PFSK-1 (cell line): ENCODE measurements around the gene IRX2.

Experiments
- FOXP2 ChIP-seq: optimal IDR thresholded peaks from 2 replicates; pipeline ENCODE3; 2011; ENCODE audit warnings: borderline replicate concordance, control low read depth, inconsistent platforms; ENCODE audit not compliant: insufficient read depth; ENCODE audit errors: extremely low read length, extremely low read depth
- POLR2AphosphoS5 ChIP-seq: IDR thresholded peaks from 2 replicates; pipeline ENCODE4 v1.6.1; 2012; ENCODE audit warnings: low read depth, mild to moderate bottlenecking, control low read depth, low read length, moderate library complexity
- SIN3A ChIP-seq: IDR thresholded peaks from 2 replicates; pipeline ENCODE4 v1.6.1; 2012; ENCODE audit warnings: mild to moderate bottlenecking, low read length, moderate library complexity, borderline replicate concordance; ENCODE audit not compliant: insufficient read depth
- TAF1 ChIP-seq: IDR thresholded peaks from 2 replicates; pipeline ENCODE4 v1.6.1; 2012; ENCODE audit warnings: low read length, control low read depth, borderline replicate concordance; ENCODE audit not compliant: insufficient read depth
- TF ChIP-seq, protein P1 (sequence below), 2 experiments: IDR thresholded peaks; 2 replicates each; pipeline versions ENCODE4 v1.6.1 to v1.8.0; 2011 to 2012; ENCODE audit warnings: low read depth in 2 of 2, low read length in 2 of 2, control low read depth in 1 of 2, inconsistent platforms in 1 of 2, mild to moderate bottlenecking in 1 of 2, moderate library complexity in 1 of 2; ENCODE audit not compliant: insufficient read depth in 1 of 2

IRX2 gene

DNA sequence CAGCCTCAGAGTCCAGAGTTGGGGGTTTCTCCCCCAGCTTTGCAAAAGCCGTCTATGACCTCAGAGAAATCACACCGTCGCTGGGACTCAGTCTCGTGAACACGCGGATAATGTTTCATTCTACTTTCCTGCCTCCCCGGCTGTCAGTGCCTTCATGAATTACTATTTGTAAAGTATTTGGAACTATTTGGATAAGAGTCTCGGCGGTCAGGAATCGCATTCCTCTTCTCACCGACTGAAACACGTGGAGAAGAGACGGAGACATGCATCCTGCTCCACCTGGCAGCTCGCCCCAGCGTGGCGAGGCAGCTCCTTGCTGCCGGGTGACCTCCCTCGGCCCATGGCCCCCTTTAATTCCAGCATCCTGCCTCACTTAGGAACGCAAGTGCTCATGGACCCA lies 23.9 kb downstream of the IRX2 start:
- TF ChIP-seq, protein P1, sequence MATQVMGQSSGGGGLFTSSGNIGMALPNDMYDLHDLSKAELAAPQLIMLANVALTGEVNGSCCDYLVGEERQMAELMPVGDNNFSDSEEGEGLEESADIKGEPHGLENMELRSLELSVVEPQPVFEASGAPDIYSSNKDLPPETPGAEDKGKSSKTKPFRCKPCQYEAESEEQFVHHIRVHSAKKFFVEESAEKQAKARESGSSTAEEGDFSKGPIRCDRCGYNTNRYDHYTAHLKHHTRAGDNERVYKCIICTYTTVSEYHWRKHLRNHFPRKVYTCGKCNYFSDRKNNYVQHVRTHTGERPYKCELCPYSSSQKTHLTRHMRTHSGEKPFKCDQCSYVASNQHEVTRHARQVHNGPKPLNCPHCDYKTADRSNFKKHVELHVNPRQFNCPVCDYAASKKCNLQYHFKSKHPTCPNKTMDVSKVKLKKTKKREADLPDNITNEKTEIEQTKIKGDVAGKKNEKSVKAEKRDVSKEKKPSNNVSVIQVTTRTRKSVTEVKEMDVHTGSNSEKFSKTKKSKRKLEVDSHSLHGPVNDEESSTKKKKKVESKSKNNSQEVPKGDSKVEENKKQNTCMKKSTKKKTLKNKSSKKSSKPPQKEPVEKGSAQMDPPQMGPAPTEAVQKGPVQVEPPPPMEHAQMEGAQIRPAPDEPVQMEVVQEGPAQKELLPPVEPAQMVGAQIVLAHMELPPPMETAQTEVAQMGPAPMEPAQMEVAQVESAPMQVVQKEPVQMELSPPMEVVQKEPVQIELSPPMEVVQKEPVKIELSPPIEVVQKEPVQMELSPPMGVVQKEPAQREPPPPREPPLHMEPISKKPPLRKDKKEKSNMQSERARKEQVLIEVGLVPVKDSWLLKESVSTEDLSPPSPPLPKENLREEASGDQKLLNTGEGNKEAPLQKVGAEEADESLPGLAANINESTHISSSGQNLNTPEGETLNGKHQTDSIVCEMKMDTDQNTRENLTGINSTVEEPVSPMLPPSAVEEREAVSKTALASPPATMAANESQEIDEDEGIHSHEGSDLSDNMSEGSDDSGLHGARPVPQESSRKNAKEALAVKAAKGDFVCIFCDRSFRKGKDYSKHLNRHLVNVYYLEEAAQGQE (IDR thresholded peaks at IDR 0.05; ENCODE audit: insufficient read depth in 1 of 2, low read depth in 2 of 2, low read length in 2 of 2): no peak
- no peak for TF ChIP-seq FOXP2
- no peak for TF ChIP-seq SIN3A
- no peak for TF ChIP-seq POLR2AphosphoS5
- TF ChIP-seq TAF1: no peak

DNA sequence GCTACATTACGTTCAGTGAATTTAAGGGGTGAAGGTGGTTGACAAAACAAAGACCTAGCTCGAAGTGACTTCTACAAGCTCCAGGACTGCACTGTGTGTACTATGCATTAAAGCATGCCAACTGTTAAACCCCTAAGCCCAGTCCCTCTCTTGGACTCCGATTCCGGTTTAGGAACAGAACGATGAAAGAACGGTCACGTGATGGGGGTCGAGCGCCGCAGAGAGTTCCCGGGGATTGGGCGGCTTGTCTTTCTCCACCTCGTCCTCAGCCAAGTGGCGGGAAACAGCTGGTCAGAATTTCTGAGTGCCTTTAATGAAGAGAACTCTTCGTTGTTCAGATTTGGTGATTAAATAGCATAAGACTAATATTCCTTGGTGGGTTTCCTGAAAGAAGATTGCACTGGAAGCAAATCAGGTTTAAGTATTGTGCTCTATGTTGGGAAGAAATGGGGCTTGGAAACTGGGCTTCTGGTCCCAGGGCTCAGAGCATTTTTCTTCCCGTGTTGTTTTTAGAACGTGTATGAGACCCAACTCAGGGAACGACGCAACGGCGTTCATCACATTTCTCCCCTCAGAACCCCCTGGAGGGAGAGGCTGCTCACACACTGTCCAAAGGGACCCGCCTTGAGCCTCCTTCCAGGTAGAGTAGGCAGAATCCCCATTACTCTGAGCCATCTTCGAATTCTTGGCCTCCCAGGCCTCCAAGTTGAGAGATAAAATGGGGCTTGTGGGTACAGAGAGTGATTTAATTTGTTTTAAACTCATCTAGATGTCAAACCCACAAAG lies 25.3 kb downstream of the IRX2 start:
- TF ChIP-seq, protein P1 (IDR thresholded peaks at IDR 0.05; ENCODE audit: insufficient read depth in 1 of 2, low read depth in 2 of 2, low read length in 2 of 2): no peak
- no peak for TF ChIP-seq FOXP2
- TF ChIP-seq POLR2AphosphoS5: no peak
- no peak for TF ChIP-seq TAF1
- TF ChIP-seq SIN3A: no peak

DNA sequence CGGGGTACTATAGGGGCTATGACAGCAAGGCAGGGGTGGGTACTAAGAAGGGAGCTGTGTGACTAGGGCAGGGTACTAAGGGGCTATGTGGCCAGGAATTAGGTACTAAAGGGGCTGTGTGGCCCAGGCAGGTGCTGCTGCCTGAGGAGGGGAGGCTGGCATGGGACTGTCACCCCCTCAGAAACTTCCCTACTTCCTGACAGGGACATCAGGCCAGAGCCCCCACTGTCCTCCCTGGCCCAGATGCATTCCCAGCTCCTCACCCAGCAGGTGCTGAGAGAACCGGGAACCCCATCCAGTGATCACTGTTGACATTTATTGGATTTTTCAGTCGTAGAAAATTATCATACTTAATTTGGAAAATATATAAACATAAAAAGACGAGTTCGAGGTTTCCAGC lies 26.6 kb downstream of the IRX2 start:
- no peak for TF ChIP-seq POLR2AphosphoS5

DNA sequence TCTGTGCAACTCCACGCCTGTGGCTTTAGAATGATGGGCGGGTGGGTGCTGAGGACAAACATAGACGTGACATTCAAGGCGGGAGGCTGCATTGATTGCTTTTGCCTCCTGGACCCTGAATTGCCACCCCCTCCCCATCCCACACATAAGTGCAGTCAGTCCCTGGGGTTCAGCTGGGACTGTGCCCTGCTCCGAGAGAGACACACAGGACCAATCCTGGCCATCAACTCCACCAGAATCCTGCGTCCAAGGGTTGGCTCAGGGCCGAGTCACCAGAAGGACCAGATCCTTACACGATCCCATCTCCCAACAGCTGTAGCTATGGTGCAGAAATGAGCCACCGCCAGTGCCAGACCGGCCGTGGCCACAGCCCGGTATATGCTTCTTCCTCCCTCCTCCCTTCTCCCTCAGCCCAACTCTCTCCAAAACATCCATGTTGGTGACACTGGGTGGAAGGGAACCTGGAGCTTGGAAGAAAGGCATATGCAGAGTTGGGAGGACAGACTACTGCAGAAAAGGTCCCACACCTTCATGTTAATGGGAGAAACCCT lies 27.4 kb downstream of the IRX2 start:
- TF ChIP-seq TAF1 (no peak), SIN3A (no peak), POLR2AphosphoS5 (no peak), FOXP2 (no peak)
- TF ChIP-seq, protein P1 (IDR thresholded peaks at IDR 0.05; ENCODE audit: insufficient read depth in 1 of 2, low read depth in 2 of 2, low read length in 2 of 2): no peak

DNA sequence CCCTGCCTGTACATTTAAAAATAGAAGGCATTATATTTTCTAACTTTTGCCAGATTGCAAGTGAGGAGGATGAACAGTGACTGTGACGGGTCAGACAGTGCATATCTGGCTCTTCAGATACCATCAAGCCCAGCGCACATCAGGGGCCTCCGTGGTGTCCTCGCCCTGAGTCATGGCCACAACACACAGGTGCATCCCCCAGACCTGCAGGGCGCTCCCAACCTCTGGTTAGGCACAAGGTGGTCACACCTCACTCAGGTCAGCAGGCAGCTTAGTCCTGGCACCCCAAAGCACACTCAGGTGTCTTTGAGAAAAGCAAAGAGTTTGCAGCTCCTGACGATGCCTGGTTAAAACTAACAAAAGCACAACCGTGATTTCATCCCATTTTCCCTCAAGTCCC lies 28.6 kb downstream of the IRX2 start:
- TF ChIP-seq TAF1 (no peak), POLR2AphosphoS5 (no peak), FOXP2 (no peak), SIN3A (no peak)
- TF ChIP-seq, protein P1 (IDR thresholded peaks at IDR 0.05; ENCODE audit: insufficient read depth in 1 of 2, low read depth in 2 of 2, low read length in 2 of 2): no peak
